ENCODE measurements around the gene TRAPPC2B.

The TRAPPC2B gene

GRCh38 chr19:57376151-57376550 is 12.8 kb downstream of the TRAPPC2B start:
- no peak for FAIRE-seq

DNA sequence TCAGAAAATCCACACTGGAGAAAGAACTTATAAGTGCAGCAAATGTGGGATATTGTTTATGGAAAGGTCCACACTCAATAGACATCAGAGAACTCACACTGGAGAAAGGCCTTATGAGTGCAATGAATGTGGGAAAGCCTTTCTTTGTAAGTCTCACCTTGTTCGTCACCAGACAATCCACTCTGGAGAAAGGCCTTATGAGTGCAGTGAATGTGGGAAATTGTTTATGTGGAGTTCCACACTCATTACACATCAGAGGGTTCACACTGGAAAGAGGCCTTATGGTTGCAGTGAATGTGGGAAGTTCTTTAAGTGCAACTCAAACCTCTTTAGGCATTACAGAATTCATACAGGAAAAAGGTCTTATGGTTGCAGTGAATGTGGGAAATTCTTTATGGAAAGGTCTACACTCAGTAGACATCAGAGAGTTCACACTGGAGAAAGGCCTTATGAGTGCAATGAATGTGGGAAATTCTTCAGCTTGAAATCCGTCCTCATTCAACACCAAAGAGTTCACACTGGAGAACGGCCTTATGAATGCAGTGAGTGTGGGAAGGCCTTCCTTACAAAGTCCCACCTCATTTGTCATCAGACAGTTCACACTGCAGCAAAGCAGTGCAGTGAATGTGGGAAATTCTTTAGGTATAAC is 14.3 kb downstream of the TRAPPC2B start:
- FAIRE-seq: no peak

DNA sequence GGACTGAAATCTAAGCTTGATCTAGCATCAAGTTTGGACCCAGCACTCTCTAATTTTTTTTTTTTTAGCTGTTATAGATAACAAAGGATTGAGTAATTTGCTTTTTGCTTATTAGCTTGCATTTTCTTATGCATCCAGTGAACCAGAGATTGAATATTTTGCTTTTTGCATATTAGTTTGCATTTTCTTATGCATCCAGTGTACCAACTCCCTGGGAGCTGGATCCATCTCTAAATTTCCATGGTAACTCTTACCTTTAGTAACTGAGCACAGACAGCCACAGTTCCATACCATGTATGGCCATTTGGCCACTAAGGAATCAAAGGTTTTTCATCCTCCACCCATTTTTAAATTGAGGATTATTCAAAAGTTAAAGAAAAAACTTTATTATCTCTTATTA is 17.6 kb downstream of the TRAPPC2B start:
- no peak for FAIRE-seq

GRCh38 chr19:57382806-57383488 is 19.6 kb downstream of the TRAPPC2B start:
- FAIRE-seq: no peak

DNA sequence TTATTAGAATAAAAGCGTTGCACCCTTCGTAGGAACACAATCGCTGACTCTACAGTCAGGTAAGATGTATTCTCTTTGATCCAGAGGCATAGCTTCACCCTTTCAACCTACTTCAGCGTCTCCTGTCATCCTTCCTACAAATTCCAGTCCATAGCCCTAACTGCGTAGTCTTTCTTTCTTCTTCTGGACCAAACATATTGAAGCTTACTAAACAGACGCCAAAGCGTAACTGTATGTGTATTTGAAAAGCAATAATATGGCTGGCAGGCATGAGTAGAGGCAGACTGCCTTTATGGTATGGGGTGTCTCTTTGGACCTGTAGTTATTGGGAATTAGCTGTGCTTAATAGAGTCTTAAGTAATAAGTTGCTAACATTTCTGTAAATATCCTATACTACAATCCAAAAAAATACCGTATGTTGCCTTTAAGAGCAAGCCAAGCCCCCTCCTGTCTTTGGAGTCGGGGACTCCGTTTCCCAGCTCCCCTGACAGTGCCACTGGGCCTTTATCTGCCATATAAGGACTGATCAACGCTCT is 25.9 kb downstream of the TRAPPC2B start:
- FAIRE-seq: no peak

DNA sequence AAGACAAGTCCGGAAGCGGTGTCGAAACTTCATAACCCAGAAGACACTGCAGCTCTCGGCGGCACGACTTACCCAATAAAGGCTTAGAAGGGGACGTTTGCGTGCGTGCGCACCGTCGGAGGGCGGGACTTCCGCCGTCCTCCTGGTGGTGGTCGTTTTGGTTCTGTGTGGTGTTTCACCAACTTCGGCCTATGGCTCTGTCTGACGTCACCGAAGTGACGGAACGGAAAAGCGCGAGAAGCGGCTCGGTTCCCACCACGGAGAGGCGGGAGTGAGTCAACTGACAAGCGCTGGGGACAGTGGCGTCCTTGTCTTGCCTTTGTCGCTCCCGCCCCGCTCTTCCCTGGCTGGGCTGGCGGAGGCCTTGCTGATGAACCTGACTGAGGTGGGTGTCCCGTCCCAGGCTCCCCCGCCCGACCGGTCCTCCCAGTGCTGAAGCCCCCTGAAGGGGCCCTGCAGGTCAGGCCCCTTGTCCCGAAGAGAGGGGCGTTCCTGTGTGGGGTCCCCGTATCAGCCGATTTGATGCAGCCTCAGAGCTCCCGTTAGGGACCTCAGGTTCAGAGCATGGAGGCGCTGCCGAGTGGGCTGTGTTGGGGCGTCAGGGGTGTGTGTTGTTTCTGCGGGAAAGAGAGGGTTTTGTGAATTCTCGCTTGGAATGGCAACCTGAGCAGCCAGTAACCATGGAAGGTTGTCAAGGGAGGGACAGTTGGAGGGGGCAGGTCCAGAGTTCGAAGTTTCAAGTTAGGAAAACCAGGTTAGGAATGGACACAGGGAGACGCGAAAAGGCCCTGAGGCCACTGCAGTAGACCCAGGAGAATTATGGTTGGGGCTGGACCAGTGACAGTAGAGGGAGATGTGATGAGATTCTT is 26.6 kb downstream of the TRAPPC2B start, which contains the start of gene ZNF548:
Gene ZNF548, plus strand, starts transcription at position 125 of the 869 bp plus-strand sequence. Its CDS starts 246 bp downstream, at position 371.
- peak; percentile 38 for FAIRE-seq

DNA sequence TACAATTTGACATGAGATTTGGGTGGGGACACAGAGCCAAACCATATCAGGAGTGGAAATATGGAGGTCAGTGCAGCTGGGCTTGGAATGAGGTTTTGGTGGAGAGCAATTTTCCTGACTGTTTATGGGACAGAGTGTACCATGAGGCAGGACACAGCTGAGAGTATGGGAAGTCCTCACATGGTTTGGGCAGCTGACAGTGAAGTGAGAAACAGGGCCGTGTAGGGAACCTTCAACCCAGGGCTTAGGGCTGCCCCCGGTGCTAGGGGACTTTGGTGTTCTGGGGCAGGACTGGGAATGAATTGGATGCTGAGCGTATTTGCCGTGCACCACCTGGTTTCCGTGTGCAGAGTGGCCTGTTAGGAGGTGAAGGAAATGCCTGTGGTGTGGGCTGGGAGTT is 32.4 kb downstream of the TRAPPC2B start:
- FAIRE-seq: no peak

DNA sequence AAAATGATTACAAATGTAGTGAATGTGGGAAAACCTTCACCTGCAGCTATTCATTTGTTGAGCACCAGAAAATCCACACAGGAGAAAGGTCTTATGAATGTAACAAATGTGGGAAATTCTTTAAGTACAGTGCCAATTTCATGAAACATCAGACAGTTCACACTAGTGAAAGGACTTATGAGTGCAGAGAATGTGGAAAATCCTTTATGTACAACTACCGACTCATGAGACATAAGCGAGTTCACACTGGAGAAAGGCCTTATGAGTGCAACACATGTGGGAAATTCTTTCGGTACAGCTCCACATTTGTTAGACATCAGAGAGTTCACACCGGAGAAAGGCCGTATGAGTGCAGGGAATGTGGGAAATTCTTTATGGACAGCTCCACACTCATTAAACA is 35.5 kb downstream of the TRAPPC2B start:
- FAIRE-seq: no peak

- no peak for FAIRE-seq
Observed at GRCh38 chr19:57403737-57404563, 40.6 kb downstream of the TRAPPC2B start.

- no peak for FAIRE-seq
Observed at GRCh38 chr19:57406516-57407123, 43.3 kb downstream of the TRAPPC2B start.

- no peak for FAIRE-seq
Observed at GRCh38 chr19:57410877-57411671, 47.7 kb downstream of the TRAPPC2B start, which contains the start of gene ZNF17. Gene ZNF17 (plus strand): TSS chr19:57411161. CDS start chr19:57413616, 2,455 bp downstream.
